Breast epithelium (tissue), 3 donors: ENCODE results near the gene SKAP2.

ENCODE experiments used
- POLR2A ChIP-seq: fragments of 450-650 bp; IDR thresholded peaks from one replicate; pipeline ENCODE4 v1.6.1; 2016; ENCODE audit warnings: antibody characterized with exemption, mild to moderate bottlenecking, moderate library complexity
- POLR2AphosphoS5 ChIP-seq, 3 donors: sonication (generic); formaldehyde crosslinking; IDR thresholded peaks; one replicate each; pipeline ENCODE4 v1.6.1; 2017; ENCODE audit warnings: antibody characterized with exemption in 3 of 3
- TF ChIP-seq, protein P1 (sequence below), 3 donors: fragments of 450-650 bp; IDR thresholded peaks; one replicate each; pipeline ENCODE4 v1.5.1; 2016 to 2017; ENCODE audit warnings: antibody characterized with exemption in 3 of 3, mild to moderate bottlenecking in 3 of 3, moderate library complexity in 3 of 3

DNA sequence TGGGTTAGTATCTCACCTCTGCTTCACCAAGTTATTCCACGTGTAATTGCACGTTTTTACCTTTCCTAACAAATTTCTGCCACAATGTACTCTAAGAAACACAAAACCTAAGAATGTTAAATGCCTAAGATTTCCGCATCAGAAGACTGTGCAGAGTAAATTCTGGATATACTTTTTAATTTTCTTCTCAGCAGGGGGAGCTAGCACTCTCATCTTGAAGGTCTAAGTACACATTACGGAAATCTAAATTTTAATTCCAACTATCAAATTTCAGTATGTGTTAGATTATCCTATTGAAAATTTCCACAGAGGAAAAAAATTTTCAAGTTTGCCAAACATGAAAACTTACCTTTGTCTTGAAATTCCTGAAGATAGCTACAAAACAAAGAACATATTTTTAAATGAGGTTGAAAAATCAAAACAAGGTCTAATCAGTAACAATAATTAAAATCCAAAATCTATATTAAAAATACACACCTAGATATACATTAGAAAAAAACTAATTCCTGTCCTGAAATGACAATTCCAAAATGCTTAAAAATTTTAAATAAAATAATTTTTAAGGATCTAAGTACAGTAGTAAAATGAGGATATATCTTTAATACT, 10.5 kb downstream of the SKAP2 start:
- TF ChIP-seq, protein P1, sequence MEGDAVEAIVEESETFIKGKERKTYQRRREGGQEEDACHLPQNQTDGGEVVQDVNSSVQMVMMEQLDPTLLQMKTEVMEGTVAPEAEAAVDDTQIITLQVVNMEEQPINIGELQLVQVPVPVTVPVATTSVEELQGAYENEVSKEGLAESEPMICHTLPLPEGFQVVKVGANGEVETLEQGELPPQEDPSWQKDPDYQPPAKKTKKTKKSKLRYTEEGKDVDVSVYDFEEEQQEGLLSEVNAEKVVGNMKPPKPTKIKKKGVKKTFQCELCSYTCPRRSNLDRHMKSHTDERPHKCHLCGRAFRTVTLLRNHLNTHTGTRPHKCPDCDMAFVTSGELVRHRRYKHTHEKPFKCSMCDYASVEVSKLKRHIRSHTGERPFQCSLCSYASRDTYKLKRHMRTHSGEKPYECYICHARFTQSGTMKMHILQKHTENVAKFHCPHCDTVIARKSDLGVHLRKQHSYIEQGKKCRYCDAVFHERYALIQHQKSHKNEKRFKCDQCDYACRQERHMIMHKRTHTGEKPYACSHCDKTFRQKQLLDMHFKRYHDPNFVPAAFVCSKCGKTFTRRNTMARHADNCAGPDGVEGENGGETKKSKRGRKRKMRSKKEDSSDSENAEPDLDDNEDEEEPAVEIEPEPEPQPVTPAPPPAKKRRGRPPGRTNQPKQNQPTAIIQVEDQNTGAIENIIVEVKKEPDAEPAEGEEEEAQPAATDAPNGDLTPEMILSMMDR (IDR thresholded peaks at IDR 0.05), result peak in 2 of 3 donors; percentile 58 to 67
- TF ChIP-seq POLR2A (no peak), POLR2AphosphoS5 (IDR thresholded peaks at IDR 0.05) (no peak)
